Stimulated activated CD4-positive, alpha-beta T cell treated with anti-CD3 and anti-CD28 coated beads, TNF-alpha, amount 100 ng/mL, for 24 hours (primary cell): Measurements from ENCODE around the gene AIF1.
A peak's percentile ranks its signal among the peaks of the same experiment; 100 is the strongest.
"Not testable (repeated sequence)": the region's sequence is repeated elsewhere in the genome, so short reads cannot be mapped to it uniquely, and the experiment has no call there.

Experiments used
- DNase-seq, 3 experiments: peaks; one replicate each; pipeline ENCODE4 v3.0.0-alpha.2; 2020; ENCODE audit warnings: low read depth in 3 of 3

The AIF1 gene

DNA sequence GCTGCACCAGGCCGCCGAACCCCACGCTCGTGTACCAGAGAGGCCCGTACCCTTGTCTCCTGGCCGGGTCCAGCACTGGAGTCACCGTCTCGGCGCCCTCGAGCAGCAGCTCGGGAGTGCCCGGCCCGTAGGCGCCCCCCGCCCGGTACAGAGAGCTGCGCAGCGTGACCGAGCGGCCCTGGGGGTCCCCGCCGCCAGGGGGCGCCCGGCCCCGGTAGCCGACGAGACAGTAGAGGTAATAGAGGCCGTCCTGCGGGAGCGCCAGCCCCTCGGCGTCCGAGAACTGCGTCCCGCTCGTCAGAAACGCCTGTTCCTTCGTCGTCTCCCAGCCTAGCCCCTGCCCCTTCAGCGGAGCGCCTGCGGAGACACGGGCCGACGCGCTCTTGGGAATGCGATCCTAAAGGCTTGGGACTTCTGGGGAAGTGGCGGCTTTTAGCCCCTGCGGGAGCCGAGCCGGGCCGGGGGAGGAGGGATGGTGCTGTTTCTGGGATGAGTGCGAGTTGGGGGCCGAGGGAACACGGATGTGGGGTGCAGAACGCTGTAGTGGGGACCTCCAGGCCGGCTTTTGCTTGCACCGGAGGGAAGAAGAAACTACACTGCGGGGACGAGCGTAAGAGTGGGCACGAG lies 34.1 kb upstream of the AIF1 start:
- peak; percentile 75 to 91 (median 85) for DNase-seq

DNA sequence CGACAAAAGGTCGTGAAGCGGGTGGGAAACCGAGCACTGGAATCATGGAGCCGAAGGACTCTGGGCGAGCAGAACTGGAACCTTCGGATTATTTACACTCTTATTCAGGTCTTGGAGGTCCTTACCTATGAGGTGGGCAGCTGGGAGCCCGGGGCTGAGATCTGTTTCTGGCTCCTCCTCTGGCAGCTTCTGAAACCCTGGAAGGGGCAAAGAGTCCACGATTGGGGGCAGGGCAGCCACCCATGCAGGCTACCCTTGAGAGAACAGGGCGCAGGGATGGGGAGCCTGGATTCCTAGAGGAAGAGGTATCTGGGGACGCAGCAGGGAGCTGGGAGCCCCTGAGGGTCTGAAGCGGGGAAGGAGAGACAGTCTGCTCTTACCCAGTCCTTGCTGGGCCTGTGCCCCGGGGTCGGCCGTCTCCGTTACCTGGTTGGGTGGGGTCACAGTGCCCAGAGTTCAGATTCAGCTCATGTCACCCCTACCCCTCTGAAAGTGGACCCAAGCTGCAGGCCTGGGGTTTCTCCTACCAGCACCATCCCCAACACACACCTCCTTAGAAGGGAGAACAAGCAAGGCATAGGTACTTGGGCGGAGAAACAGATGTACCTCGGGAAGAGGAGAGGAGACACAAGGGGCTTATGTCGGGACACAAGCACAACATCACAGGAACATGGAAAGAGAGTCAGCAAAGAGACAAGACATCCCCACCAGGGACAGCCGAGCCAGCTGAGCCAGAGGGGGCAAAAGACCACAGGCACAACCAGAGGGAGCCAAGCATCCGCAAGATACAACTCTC lies 33.4 kb upstream of the AIF1 start:
- no peak for DNase-seq

DNA sequence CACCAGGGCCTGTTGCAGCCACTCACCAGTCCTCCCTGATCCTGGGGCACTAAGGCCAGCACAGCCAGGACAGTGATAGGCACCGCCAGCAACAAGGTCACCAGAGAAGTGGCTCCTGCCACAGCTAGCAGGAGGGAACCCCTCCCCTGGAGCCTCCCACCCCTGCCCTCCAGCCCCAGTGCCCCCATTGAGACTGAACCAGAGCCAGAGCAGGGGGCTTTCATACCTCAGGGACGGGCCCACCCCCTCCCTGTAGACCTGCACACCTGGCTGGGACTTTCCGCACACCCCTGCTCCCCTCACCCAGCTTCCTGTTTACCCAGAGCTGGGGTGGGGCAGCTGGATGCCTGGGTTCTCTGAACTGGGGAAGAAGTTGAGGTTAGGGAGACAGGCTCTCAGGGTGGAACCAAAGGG lies 32.8 kb upstream of the AIF1 start, which contains the start of gene LTB:
Gene LTB (minus strand): TSS at position 195 of the 414 bp plus-strand sequence. CDS start 7 bp downstream, at position 188.
- no peak for DNase-seq

DNA sequence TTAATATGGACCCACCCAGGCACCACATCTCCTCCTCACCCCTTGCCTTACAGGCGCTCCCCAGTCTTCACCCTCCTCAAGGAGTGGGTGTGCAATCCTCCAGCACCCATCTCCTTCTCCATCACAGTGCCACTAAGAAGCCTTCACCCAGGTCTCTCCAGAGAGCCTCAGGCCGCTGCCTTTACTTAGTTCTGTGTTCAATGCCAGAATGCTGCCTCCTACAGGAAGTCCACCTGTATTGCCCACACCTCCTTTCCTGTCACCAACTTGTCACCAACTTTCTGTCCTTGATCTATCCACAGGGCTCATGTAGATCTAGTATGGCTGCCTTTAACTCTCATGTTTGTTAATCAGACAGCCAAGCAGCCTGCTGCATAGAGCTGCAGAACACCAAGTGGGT lies 29.5 kb upstream of the AIF1 start:
- DNase-seq, result no peak

DNA sequence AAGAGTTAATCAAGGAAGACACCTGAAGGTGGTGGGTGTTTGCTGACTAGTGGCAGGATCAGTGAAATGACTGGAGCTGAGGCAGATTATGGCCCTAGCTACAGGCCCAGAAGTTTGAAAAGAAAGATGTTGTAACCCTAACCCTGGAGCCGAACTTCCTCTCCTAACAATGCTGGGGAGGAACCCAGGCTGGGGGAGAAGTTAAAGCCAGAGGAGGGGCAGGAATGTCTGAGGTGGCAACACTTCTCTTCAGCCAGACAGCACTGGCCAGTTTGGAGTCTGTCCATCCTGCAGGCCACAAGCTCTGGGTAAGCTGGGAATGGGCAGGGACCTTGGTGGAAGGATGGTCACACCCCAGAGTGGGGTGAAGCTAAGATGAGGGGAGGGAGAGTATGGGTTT lies 29.0 kb upstream of the AIF1 start, which contains the start of gene LST1:
Gene LST1 (plus strand): TSS at position 270 of the 400 bp plus-strand sequence. CDS start 1,023 bp downstream, outside the sequence.
- DNase-seq, result no peak

DNA sequence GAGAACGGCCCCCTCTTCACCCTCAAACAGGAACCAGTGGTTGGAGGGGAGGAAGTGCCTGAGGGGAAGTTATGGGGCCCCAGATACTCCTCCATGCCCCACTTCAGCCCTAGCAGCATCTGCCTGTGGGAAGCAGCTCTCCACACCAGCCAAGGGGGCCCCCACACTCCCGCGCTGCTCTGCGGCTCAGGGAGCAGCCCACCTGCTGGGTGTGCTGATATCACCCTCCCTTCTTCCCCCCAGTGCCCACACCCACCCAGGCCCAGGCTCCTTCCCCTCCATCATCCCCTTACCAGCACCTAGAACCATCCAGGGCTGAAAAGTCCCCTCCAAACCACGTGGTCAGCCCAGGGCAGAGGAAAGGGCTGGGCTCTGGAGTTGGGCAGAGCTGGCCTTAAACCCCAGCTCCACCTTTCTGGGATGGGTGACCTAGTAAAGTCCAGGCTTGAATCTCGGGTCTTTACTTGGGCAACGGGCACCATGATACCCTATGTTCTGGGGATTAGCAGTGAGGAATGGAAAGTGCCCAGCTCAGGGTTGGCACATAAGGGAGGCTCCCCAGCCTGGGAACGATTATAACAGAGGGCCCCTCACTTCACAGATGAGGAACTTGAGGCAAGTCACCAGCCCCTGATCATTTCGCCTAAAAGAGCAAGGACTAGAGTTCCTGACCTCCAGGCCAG lies 28.3 kb upstream of the AIF1 start:
- no peak for DNase-seq

DNA sequence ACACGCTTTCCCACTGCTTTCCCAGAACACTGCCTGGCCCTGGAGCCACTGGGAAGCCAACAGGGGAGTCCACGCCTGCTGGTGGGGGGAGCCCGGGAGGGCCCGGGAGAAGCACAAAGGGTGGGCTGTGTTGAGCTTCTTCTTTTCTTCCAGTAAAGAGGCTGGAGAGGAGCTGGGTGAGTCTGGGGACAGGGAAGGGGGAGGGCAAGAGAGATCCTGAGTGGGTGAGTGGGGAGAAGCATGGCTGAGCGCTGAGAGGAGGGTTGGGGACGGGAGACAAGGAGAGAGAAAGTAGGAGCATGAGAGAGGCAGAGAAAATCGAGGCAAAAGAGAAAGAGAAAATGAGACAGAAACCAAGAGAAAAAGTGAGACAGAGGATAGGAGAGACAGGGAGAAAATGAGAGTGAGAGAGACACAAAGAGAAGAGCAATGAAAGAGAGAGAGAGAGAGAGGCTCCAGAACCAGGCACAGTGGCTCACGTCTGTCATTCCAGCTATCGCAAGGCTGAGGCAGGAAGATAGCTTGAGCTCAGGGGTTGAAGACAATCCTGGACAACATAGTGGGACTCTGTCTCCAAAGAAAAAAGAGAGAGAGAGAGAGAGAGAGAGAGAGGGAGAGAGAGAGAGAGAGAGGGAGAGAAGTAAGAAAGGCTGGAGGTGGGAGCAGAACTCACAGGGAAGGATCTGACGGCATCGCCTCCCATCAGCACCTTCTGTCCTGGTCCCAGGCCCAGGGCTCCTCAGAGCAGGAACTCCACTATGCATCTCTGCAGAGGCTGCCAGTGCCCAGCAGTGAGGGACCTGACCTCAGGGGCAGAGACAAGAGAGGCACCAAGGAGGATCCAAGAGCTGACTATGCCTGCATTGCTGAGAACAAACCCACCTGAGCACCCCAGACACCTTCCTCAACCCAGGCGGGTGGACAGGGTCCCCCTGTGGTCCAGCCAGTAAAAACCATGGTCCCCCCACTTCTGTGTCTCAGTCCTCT lies 26.9 kb upstream of the AIF1 start:
- DNase-seq, result no peak

DNA sequence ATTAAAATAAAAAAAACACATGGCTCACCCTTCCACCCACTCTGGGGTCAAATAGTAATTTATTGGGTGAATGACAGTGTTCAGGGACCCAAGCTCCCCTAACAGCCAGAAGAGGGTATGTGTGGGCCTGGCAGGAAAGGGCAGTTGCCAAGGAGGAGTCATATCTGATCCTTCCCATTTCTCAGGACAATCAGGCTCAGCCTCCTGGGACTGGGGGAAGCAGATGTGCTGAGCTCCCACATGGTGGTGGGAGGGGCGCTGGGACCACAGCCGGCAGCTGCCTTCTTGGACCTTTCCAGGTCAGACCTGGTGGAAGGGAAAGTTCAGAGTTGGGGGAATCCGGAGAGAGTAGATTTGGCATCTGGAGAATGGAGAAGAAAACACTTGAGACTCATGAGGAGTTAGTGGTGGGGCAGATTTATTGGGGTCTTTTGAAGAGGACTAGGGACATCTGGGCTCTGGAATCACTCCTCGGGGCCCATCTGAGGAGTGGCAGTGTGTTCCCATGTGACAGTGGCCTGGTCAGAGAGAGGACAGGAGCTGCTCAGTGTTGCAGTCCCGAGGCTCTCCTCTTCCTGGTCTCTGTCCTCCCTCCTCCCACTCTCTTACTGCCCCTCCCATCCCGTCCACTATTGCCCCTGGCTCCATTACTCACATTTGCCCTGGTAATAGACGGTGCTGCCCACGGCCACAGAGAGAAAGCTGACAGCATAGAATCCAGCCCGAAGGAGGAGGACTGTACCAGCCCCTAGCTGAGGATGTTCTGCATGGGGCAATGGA lies 26.0 kb upstream of the AIF1 start:
- DNase-seq, result no peak

DNA sequence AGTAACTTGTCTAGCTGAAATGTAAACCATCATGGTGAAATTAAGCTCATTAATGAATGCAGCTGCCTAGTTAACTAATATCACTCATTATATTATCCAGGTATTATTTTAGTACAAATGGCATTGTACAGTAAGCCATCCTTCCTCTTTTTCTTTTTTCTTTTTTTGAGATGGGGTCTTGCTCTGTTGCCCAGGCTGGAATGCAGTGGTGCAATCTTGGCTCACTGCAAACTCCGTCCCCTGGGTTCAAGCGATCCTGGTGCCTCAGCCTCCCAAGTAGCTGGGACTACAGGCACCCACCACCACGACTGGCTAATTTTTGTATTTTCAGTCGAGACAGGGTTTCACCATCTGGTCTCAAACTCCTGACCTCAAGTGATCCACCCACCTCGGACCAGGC lies 24.3 kb upstream of the AIF1 start:
- DNase-seq, result not testable (repeated sequence)

DNA sequence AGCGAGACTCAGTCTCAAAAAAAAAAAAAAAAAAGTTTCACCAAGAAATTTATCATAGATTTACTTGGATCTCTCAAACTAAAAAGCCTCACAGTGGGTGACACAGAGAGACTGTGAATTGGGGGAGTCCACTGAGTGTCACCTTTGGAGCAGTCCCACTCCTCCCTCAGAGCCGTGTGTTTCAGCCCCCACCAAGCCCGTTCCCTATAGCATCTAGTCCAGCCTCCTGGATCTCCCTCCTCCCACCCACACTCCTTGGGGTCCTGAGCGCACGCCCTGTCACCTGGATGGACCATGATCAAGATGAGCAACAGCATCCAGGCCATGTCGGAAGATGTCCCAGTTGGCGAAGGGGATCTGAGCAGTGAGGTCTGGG lies 22.6 kb upstream of the AIF1 start:
- no peak for DNase-seq

DNA sequence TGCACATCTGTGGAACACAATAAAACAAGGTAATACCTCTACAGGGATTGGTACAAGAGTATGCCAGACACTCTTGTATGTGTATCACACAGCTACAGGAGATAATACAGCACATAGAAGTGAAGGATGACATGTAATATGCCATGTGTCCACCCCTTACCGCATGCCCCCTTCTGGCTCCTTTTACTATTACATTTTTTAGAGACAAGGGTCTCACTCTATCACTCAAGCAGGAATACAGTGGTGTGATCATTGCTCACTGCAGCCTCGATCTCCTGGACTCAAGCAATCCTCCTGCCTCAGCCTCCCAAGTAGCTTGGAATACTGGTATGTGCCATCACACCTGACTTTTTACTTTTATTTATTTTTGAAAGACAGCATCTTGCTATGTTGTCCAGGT lies 18.0 kb upstream of the AIF1 start:
- no peak for DNase-seq

DNA sequence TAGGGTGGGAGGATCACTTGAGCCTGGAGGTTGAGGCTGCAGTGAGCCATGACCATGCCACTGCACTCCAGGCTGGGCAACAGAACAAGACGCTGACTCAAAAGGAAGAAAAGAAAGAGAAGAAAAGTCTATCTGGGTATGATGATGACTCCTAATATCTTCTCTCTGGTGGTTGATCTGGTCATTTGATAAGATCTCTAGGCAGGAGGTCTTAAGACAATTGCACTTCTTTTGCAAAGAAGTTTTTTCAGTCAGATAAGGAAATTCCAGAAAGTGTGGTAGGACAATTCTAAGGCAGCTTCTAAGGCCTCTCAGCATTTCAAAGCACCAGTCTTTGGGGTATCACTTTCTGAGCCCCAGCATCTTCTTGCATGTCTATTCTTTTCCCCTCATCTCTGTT lies 7.7 kb upstream of the AIF1 start:
- no peak for DNase-seq

DNA sequence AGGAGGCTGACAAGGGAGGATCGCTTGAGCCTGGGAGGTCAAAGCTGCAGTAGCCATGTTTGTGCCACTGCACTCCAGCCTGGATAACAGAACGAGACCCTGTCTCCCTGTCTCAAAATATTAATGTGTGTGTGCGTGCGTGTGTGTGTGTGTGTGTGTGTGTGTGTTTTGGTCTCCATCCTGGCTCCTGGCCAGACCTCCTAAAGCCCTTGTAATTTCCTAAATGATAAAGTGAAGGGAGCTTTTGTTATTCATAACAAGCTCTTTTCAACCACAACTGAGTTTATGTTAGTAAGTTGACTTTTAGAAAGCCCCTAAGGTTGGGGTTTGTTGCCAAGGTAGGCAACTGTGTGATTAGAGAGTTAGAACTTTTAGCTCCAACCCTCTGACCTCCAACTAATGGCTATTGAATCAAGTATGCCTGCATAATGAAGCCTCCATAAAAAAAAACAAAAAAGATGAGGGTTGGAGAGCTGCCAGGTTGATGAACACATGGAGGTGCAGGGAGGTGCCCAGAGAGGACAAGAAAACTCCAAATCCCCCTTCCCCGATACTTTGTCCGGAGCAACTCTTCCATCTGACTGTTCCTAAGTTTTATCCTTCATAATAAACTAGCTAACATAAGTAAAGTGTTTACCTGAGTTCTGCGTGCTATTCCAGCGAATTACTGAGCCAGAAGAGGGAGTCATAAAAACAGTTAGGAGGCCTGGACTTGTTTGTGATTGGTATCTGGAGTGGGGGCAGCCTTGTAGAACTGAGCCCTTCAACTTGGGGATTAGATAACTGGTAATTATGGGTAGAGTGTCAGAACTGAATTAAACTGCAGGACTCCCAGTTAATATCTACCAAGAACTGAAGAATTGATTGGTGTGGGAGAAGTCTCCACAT lies 5.3 kb upstream of the AIF1 start:
- DNase-seq, result no peak

DNA sequence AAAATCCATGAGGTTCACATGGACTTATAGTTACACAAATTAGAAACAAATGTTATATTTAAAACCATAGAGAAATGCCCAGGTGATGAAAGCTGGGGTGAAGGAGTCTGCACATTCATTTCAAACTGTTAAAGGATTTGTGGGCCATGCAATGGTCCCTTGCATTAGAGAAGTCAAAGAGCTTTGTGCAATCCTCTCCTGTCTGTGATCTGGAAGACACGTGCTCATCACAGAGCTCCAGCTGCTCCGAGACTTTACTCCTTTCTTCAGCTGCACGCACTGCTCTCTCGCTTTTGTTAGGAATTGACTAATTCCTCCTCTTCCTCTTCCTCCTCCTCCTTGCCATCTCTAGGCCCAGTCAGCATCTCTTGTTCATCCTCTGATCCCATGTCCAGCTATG lies 4.1 kb upstream of the AIF1 start:
- no peak for DNase-seq

DNA sequence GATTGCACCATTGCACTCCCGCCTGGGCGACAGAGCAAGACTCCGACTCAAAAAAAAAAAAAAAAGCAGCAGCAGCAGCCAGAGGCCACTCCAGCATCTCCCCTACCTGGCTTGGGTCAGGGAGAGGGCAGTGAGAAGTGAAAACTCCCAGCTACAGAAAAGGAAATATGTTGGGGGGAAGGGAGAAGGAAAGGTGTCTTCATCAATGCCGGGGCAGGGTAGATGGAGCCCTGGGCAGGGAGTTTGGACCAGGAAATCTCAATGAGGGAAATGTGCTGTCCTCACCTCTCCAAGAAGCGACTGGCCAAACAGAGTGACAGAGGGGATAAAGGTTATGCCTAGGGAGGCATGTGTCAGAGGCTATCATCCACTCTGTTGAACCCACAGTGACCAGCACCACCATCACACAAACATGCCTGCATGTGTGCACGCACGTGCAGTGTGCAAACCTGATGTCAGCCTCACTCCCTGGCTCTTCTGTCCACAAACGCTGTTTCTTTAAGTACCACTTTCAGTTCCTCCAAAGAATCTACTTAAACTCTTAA lies 887 bp upstream of the AIF1 start:
- DNase-seq, result no peak

DNA sequence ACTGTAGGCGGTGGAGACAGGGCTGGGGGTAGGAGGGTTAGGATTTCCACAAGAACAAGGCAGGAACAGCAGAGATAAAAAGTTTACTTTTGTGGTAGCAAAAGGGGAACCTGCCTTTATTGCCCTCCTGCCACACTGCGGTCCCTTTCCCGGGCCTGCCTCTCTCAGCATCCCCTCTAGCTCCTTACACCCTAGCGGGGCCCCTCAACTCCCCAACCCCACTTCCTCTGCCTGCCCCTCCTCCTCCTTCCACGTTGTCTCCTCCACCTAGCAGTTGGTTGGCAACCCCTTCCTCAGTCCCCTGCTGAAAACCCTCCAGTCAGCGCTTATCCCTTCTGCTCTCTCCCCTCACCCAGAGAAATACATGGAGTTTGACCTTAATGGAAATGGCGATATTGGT lies 714 bp downstream of the AIF1 start:
- DNase-seq, result peak in 1 of 3 experiments; percentile 29

DNA sequence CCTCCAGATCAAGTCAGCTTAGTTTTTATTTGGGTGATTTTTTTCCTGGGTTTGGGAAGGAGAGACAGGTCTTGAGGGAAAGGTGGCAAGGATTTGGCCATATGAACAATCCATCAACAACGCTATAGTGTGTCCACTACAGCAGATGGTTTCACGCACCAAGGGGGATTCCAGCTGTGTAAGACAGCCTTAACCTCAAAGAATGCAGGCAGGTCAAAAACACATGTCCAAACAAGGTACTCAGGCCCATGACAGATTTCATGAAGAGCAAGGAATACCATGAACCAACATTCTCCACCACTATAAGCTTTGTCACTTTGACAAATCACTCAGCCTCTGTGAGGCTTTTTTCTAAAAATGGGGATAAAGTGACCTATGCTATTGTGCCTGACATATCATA lies 2.0 kb downstream of the AIF1 start:
- no peak for DNase-seq

DNA sequence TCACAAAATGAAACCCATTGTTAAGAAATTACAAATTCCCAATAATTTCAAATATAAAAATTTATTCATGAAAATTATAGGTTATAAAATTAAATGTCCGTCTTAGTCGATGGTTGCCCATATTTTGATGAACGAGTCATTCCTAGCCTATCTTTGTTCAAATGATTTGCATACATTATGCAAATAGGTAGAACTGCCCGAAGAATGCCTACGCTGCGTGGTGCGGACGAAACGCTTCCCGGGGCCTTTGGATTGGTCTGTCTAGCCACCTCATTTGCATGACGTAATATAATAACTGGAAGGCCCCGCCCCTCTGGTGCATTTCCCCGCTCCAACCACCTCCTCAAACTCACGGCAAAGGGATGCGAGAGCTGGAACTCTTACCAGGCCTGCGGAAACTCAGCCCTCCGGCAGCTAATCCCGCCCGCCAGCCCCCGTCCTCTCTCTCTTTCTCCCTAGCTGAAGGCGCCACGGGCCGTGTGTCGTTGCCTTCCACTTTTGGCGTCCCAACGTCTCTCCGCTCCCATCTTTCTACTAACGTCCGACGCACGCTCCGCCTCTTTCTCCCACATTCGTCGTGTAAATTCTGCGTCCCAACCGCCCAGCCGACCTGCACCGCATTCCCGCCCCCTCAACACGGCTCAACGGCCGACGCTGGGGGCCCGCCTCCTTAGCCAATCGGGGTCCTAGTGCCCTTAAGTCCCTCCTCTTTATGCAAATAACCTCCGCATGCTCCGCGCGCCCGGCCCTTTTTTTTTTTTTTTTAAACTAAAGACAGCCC lies 5.0 kb downstream of the AIF1 start:
- peak; percentile 94 to 97 (median 96) for DNase-seq
